HG03439 (cell line): ENCODE data around the gene PXDN.

Experiments
- ATAC-seq: cut with Tn5 transposase; IDR thresholded peaks from one replicate; pipeline ENCODE4 v1.9.1; 2021; ENCODE audit warnings: mild to moderate bottlenecking, moderate library complexity; ENCODE audit not compliant: unreplicated experiment

The PXDN gene

DNA sequence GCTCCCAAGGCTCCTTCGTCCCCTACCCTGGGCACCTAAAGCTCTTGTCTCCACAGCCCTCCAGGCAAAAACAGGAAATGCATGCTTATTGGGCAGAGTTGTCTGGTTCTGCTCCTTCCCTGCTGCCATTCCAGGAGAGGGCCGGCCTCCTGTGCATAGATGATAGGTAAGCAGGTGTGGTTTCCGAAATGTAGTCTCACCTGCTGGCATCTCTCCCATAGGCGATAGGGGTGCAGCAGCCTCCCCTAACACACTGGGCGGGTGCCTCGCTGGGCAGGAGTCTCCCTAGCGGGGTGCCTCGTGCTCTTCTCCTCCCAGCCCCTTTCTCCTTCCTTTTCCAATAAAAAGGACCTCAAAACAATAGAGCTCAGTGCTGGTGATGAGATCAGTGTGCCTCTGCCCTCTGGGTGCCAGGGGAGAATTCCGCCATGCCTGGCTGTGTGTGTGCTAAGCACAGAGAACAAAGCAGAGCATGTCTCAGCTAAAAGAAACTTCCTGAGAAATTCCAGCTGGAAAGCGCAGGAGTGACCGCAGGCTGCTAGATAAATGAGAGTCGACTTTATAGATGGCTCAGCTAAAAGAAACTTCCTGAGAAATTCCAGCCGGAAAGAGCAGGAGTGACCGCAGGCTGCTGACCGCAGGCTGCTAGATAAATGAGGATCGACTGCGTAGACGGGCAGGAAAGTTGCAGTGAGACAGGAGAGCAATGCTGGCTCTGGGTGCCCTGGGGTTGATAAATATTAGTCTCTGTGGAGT lies 11.3 kb upstream of the PXDN start:
- no peak for ATAC-seq

DNA sequence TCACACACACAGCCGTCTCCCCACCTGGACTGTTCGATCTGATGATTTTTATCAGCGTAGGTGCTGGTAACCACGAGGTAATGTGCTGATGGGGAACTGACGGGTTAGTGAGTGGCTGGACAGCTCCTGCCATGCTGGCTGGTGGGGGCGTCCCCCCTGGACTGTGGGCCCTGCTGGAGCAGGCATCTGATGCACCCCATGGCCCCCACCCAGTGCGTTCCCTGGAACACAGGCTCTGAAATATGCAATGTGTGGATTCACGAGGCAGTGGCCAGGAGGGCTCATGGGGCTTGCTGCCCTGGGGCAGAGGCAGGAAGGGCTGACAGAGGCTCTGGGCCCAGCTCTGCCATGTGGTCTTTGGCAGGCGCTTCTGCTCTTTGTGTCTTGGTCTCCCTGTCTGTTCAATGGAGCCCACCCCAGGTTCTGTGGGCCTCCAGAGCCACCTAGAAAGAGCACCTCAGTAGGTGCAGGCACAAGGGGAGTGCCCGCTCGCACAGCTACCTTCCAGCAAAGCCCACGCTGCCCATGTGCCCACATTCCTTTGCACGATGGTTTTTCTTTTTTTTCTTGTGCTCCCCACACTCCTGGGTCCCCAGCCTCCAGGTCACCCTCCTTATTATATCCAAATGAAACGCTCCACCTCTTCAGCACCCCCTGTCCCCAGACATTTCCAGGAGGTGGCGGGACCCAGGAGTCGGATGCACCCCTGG lies 10.3 kb upstream of the PXDN start:
- no peak for ATAC-seq

DNA sequence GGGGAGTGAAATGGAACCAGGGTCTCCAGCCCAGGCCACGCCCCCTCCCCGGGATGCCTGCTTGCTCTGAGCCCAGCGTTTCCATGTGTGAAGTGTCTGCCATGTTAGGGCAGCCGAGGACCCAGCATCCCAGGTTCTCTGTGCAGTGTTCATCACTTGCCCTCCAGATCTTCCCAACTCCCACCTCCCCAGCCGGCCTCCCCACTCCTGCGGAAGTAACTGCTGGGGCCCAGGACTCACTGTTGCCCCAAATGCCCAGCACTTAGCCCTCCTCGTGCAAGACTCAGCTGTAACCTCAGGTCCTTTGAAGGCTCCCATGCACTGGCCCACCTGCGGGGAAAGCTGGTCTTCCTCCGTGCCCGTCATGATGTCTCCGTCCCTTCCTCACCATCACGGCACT lies 9.7 kb upstream of the PXDN start:
- no peak for ATAC-seq

DNA sequence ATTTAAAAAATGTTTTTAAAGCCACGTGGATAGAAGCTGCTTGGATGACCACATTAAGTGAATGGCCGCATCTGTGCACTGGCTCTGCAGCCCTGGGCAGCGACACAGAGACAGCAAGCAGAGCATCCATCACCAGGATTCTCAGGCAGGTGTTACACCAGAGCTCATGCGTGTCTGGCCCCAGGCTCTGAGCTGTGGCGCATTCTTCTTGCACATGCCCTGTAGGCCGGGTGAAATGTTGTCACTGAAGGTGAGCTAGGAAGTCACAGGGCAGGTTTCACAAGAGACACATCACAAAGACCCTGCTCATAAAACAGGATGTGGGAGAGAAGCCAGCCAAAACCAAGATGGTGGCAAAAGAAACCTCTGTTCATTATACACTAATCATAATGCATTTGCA lies 8.4 kb upstream of the PXDN start:
- no peak for ATAC-seq

DNA sequence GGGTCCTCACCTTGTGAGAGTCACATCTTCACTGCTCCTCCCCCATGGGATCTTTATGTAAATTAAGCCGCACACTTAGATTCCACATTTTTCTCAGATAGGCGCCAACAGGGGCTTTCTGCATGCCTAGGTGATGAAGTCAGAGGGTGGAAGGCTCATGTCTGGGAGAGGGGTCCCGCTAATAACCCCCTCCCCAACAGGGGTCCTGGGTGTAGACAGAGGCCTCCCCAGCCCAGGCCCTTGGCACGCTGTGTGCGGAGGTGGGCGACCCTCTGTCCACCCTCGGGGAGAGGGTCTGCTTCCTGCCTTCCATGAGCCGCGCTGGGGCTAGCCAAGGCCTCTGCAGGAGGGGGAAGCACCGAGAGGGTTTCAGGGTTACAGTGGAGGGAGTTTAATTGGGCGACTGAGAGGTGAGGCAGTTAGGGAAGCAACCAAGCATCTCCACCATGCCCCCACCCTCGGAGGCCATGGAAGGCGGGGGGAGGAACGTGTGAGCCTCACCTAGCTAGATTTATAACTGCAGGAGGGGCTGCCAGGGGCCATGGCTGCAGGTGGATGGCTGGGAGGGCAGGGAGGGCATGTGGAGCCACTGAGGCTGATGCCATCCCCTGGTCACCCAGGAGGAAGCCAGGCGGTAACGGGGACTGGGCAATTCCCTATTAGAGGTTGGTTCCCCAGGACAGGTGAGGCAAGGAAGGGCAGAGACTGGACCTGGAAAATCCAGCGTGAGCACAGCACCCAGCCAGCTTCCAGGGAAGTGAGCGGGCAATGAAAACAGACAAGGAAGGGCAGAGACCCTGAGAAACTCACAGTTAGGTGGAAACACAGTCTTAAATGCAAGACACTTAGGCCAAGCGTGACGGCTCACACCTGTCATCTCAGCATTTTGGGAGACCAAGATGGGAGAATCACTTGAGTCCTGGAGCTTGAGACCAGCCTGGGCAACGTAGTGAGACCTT lies 7.7 kb upstream of the PXDN start:
- no peak for ATAC-seq

DNA sequence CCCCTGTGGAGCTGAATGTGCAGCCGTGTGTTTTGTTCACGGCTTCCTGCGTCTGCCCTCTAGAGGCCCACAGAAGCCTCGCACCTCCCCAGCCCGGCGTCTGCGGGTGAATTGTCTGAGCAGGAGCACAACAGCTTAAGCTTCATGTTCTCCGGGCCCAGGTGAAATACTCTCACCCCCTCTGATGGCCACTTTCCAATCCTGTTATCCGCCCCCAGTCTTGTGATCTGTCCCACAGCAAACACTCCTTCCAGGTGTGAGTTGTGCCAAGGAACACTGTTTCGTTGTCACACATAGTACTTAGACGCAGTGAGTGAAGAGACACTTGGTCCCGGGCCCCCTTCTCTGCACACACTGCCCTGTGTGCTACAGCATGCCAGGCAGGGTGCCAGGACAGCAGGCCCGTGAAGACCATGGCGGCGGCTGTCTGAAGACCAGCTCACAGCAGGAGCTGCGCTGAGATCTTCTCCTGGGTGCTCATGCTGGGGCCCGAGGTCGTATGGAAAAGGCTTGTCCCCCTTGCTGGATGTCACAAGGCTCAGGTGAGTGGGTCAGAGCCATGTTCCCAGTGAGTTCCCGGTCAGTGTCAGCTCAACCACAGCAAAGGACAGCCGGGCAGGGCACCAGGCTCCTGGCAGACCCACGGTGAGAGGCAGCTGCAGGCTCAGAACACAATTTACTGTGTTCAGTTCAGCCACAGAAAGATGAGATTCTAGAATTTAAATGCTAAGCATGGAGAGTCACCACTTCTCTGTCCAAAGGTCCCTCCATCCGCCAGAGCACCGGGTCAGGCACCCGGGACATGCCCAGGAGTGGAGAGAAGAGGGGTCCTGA lies 6.8 kb upstream of the PXDN start:
- no peak for ATAC-seq

DNA sequence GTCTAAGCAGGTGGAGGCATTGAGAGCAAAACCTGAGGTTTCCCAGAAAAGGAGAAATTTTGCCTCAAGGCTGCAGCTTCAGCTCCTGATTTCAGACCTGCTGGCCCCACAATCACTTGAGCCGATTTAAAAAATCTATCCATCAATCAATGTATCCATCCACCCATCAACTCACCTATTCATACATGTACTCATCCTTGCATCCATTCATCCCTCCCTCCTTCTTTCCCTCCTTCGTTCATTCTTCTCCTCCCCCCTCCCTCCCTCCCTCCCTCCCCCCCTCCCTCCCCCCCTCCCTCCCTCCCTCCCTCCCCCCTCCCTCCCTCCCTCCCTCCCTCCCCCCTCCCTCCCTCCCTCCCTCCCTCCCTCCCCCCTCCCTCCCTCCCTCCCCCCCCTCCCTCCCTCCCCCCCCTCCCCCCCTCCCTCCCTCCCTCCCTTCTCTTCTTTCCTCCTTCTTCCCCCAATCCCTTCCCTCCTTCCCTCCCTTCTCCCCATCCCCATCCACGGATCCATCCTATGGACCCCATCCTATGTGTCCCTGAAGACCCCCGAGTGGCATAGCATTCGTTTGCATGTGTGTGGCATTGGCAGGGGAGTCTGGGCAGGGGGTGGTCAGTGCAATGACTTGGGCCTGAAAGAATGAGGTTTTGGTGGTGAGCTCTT lies 6.1 kb upstream of the PXDN start:
- no peak for ATAC-seq

DNA sequence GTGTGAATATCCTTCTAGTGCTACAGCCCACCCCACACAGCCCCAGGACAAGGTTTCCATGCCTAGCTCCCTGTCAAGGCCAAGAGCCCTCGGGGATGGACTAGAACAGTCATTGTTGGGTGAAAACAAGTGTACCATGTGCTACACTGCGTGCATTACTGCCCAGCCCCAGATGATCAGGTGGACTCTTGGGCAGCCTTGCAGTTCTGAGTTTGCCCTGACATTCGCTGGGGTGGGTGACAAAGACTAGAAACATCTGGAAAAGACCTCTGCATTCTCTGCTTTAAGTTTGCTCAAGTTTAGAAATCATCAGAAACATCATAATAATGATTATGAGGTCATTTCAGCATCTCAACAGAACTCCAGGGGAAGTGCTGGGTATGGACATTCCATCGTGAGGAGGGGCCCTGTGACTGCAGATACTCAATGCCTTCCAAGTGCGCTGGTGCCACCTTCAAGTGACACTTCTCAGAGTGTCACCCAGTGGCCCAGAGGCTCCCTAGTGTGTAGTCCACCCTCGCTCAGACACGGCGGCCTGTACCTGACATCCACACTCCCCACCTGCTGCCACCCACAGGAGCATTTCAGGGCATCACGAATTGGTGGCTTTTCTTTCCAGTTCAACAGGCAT lies 5.3 kb upstream of the PXDN start:
- ATAC-seq = no peak

DNA sequence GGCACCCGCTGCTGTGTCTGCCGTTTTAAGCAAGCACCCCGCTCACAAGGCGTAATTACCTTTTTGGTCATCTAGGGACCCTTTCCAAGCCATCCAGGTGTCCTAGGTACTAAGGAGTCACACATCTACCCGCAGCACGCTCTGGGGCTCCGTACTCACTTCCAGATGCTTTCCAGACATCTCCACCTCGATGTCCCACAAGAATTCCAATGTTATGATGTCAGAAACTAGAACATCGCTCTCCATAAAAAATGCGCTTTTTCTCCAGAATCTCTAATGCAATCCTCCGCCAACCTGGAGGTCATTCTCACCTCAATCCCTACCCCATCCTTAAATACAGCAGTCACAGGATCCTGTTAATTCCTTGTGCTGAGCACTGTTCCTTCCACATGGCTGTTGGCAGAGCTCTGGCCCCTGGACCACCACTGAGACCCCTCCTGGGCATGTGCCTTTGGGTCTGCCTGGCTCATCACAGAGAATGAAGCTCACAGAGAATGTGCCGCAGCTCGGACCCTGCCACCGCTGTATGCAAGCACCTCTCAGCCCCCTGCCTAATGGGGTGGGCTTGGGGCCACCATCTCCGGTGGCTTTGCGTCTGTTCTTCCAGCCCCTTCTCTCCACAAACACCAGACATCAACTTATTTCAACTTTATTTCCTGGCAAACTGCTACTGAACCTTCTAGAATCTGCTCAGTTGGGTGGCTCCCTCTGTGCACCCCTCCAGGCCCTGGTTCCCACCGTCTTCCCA lies 4.6 kb upstream of the PXDN start:
- no peak for ATAC-seq

DNA sequence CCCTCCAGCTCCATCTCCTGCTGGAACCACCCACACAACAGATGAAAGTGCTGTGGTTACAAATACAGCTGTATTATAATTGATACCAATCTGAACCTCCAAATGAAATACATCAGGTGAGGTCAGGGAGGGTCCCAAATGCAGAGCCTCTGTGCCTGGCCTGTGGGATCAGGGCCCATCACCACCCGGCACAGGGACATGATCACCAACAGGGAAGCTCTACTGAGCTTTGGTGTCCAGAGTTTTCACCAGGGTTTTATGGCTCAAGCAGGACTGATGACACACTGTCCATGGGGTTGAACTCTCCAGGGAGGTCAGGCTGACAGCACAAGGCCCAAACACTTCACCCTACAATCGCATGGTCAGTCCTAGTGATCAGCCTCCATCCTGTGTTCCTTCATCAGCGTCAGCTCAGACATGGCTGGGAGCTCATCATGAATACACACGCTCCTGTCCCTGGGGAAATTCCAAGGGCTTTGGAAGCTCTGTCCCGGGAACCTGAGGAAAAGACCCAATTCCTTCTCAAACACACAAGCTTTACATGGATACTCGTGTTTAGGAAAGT lies 3.9 kb upstream of the PXDN start:
- ATAC-seq = no peak

DNA sequence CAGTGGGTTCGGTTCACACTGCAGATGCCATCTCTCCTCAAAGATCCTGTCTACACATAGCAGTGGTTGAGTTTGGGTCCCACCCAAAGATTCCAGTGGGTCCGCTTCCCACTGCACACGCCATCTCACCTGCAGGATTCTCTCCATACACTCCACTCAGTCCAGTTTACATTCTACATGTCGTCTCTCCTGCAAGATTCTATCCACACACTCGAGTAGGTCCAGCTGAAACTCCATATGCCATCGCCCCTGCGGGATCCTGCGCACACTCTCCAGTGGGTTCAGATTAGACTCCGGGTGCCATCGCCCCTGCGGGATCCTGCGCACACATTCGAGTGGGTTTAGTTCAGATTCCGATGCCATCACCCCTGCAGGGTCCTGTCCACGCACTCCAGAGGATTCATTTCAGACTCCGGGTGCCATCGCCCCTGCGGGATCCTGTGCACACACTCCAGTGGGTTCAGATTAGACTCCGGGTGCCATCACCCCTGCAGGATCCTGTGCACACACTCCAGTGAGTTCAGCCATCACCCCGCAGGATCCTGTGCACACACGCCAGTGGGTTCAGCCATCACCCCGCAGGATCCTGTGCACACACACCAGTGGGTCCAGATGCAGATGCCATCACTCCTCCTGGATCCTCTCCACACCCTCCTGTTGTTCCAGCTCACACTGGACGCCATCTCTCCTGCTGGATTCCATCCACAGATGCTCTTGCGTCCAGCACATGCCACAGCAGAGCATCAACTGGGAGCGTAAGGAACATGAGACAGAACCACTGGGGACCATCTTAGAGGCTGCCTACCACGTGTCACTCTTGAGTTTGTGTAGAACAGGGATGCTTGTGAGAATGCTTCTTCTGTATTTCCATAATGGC lies 3.0 kb upstream of the PXDN start:
- no peak for ATAC-seq

DNA sequence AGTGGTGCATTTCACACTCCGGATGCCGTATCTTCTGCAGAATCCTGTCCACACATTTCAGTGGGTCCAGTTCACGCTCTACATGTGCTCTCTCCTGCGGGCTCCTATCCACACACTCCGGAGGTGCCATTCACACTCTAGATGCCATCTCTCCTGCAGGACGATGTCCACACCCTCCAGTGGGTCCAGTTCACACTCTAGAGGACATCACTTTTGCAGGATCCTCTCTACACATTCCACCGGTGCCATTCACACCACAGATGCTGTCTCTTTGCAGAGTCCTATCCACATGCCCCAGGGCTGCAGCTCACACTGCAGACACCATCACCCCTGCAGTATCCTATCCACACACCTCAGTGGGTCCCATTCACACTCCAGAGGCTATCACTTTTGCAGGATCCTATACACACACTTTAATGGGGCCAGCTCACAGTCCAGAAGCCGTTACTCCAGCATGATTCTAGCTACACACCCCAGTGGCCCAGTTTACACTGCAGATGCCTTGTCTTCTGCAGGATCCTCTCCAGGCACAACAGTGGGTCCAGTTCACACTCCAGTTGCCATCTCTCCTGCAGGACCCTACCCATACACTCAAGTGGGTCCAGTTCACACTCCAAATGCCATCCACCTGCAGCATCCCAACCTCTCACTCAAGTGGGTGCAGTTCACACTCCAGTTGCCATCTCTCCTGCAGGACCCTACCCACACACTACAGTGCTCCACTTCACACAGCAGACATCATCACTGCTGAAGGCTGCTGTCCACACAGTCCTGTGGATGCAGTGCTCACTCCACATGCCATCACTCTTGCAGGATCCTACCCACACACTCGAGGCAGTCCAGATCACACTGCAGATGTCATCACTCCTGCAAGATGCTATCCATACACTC lies 2.1 kb upstream of the PXDN start:
- no peak for ATAC-seq

DNA sequence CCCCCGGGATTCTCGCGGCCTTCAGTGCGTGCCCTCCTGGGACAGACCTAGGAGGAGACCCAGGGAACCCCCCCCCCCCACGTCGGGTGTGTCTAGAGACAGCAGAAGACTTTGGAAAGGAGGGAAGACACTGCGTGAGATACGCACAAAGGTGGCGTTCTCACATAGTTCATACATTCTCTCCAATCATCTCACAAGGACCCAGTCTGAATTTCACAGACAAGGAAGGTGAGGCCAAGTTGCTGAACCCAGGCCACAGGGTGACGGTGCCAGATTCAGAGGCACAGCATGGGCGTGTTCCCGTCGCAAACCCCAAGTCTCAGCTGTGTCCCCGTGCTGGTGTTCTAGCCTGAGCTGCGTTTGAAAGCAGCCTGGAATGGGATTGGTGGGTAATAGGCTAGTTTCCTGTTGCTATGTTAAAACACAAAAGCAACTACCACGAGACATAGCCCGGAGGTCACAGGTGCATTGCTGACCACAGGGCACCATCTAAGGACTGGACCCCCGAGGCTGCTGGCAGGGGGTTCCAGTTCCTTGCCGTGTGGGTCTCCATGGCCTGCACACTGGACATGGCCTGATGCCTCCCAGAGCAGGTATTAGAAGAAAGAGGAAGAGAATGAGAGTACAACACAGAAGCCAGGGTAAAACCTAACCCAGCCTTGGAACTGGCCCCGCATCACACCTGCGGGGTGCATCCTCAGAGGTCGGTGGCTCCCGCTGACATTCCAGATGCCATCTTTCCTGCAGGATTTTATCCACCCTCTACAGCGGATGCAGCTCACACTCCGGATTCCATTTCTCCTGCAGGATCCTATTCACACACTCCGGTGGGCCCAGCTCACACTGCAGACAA lies 1.1 kb upstream of the PXDN start:
- ATAC-seq = no peak

DNA sequence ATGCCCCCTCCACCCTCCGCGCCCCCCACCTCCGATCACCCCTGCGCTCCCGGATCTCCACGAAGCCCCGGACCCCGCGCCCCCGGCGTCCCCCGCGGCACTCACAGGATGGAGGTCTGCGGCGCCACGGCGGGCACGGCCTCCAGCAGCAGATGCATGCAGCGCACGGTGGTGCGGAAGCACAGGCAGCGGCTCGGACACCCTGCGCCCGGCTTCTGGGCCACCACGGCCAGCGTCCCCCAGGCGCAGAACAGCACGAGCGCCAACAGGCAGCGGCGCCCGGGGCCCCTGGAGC lies 217 bp downstream of the PXDN start:
- ATAC-seq = no peak

DNA sequence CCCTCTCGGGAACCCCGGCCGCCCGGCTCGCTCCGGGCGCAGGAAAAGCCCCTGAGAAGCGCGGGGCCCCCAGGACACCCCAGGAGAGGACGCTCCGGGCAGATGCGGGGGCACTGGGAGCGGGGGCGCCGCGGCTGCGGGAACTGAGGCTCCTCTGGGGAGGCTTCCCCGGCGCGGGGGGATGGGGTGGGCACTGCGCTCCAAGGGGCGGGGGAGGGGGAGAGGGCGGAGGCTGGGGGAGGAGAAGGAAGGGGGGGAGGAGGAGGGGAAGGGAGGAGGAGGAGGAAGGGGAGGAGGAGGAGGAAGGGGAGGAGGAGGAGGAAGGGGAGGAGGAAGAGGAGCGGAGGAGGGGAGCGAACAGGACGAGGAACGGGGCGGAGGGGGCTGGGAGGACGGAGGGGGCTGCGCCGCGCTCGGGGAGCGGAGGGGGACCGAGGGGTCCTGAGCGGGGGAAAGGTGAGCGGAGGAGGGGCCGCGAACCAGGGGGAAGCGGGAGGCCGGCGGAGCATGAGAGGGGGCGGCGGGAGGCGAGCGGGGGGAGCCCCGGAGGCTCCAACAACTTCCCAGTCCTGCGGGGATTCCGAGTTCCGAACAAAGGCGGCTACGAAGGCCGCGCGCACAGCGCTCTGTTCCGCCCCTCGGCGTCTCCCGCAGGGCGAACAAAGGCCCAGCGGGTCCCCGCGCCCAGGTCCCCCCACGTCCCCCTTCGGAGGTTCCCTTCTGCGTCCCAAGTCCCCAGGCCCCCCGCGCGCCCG lies 742 bp downstream of the PXDN start:
- ATAC-seq = no peak
